Esophagus squamous epithelium (tissue), 4 donors: Measurements from ENCODE around the gene HLCS.

ENCODE experiments used
- CTCF ChIP-seq, 6 experiments: fragments of 450-650 bp in 4 of 6; fragments of 200-600 bp in 2 of 6; sonication (generic) in 2 of 6; IDR thresholded peaks; one replicate each; pipeline ENCODE4 v1.5.1; 2016 to 2019; ENCODE audit warnings: antibody characterized with exemption in 6 of 6, mild to moderate bottlenecking in 4 of 6, moderate library complexity in 4 of 6
- POLR2A ChIP-seq, 4 donors: fragments of 450-650 bp; IDR thresholded peaks; one replicate each; pipeline ENCODE4 v1.6.1; 2017; ENCODE audit warnings: antibody characterized with exemption in 4 of 4, mild to moderate bottlenecking in 4 of 4, moderate library complexity in 3 of 4

GRCh38 chr21:36729310-36729970 lies 237.0 kb downstream of the HLCS start:
- TF ChIP-seq CTCF (IDR thresholded peaks at IDR 0.05) (no peak), POLR2A (IDR thresholded peaks at IDR 0.05) (no peak)
